GM12801 (cell line): Measurements from ENCODE around the gene NLRP8.

ENCODE experiments used
- CTCF ChIP-seq: IDR thresholded peaks from one replicate; pipeline ENCODE4 v1.5.1; 2011; ENCODE audit warnings: control low read depth; ENCODE audit not compliant: insufficient read length; ENCODE audit errors: extremely low read depth

The NLRP8 gene

GRCh38 chr19:55985254-55985653 is 37.6 kb downstream of the NLRP8 start:
- TF ChIP-seq CTCF = no peak

GRCh38 chr19:55986487-55986886 is 38.9 kb downstream of the NLRP8 start, which contains the start of gene NLRP5:
TSS of gene NLRP5 (plus strand) at chr19:55986775.
- no peak for TF ChIP-seq CTCF

GRCh38 chr19:55990831-55991230 is 43.2 kb downstream of the NLRP8 start:
- TF ChIP-seq CTCF = no peak

GRCh38 chr19:55993492-55993891 is 45.9 kb downstream of the NLRP8 start:
- TF ChIP-seq CTCF = no peak

- TF ChIP-seq CTCF = no peak
Measured at GRCh38 chr19:56014765-56015164, 67.1 kb downstream of the NLRP8 start.

GRCh38 chr19:56015756-56016155 is 68.1 kb downstream of the NLRP8 start:
- no peak for TF ChIP-seq CTCF

- TF ChIP-seq CTCF = no peak
Measured at GRCh38 chr19:56026769-56027168, 79.1 kb downstream of the NLRP8 start.
